G401.6 (cell line): ENCODE data around the gene CDK17.
"Not testable (repeated sequence)": the region's sequence is repeated elsewhere in the genome, so short reads cannot be mapped to it uniquely, and the experiment has no call there.

Source experiments
- FAIRE-seq: peaks from 2 replicates; lab custom pipeline; 2012; peaks lifted over from hg19 to GRCh38; lab: Jason Lieb, UNC

The CDK17 gene

DNA sequence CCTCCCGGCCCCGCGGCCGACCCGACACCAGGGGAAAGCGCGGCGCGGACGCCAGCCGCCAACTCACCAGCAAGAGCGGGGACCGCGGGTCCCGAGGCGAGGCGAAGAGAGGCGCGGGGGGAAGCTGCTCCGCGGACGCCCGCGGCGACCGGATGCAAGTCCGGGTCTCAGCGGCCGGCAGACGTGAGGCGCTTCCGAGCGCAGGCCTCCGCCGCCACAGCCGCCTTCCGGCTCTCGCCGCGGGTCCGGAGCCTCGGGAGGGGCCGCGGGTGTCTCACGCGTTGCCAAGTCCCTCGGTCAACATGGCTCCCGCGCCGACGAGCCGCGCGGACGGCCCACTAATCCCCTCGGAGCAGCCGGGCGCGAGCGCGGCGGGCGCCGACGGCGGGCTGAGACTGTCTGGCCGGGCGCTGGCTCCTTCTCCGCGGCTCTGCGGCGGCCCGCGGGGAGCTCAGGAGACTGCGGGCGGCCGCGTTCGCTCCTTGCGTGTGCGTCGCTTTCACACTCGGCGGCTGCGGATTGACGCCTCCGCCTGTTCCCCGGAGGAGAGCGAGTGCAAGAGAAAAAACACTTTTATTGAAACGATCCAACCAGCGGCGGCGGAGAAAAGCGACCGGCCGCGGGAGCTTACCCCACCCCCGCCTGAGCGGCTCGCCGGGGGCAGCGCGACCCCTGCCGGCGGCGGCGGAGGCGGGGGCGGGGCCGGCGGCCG is at the start of gene CDK17:
CDK17 (minus strand) TSS at position 521 of the 712 bp plus-strand sequence. CDS start 65,603 bp downstream, outside the sequence.
- FAIRE-seq = no peak

DNA sequence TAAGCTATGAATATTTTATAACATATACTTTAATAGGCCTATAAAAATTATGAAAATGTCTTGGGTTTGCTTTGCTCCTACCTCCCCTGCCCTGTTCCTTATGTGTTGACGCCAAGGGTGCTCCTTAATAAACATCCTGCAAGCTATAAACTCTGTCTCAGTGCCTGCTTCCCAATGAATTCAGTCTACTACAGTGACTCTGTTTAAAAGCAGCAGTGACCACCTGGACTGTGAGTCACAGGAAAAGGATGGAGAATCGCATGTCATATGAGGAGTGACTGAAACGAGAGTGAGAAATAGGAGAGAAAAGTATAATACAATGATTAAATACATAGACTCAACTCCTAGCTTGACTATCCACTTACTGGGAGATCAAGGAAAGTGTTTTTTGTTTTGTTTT is 48.1 kb upstream of the CDK17 start:
- no peak for FAIRE-seq

DNA sequence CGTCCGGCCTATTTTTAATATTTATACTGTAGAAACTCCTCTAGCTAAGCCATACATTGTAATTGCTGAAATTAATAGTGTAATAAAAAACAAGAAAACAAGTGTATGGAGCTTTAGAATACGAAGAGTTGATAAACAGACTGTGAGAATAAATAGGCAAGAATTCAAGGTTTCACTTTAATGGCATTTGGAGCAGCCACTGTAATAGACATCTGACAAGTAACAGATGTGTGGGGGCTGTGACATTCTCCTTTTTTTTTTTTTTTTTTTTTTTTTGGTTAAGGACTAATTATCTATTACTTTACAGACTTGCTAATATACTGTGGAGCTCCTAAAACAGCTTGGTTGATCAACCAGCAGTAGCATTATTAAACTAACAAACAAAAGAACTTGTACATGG is 47.0 kb upstream of the CDK17 start:
- no peak for FAIRE-seq

DNA sequence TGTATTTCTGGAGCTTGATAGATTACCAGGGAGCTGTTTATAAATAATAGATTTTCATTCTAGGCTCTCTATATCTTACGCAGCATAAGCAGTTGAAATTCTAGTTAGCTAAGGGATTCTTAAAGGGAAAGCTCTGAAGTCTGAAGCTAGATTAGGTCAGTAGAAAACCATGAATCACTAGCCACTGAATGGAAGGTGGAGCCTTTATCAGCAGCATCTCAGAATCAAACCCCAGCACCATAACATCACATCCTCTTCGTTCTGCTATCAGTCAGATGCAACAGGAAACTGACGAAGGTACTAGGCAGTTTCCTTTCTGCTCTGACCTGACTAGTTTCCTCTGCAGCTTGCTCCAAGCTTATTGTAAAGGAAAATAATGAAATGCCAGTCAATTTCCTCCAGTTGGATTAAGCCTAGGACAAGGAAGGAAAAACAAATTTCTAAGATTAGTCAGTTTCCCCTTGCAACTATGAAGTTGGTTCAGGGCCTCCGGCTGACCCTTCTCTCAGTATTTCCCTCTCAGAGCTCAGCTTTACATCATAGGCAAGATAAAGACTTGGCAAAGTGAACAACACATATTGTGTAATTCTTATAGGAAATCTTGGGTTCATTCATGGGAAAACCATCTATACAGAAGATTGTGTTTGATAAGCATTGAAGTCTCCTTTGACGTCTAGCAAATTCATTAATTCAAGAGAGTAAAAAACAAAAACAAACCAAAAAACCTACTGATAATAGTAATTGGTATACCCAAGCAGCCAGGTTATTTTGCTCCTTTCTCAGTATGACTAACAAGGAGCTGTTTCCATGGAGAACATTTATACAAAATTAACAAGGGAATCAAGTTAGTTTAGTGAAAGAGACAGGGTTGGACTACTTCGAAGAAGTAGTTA is 45.7 kb upstream of the CDK17 start:
- no peak for FAIRE-seq

DNA sequence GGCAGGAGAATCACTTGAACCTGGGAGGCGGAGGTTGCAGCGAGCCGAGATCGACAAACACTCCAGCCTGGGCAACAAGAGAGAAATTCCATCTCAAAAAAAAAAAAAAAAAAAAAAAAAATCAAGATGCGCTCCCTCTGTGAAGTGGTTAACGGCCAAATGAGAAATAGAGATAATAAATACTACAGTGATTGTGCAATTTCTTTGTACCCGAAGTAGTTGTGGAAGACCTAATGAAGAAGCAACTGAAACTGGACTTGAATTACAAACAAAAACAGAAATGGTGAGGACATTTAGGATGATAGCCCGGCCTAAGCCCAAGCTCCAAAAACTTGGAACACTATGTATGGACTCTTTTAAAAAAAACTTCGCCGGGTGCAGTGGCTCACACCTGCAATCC is 44.2 kb upstream of the CDK17 start:
- no peak for FAIRE-seq

DNA sequence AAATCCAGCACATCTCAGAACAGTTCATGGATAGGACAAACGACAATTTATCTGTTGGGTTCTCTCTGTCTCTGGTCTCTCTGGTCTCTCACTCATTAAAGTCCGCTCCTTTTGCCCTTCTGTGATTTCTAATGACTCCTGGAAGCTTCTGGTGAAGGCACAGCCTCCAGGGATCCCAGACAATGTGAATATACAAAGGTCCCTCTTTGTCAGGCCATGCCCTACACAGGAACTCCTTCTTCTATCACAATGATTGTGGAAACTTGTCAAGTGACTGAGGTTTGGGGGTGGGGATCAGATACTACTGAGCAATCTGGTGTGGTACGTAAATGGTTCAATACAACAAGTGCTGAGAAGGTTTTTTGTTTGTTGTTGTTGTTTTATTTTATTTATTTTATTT is 42.7 kb upstream of the CDK17 start:
- FAIRE-seq = no peak

DNA sequence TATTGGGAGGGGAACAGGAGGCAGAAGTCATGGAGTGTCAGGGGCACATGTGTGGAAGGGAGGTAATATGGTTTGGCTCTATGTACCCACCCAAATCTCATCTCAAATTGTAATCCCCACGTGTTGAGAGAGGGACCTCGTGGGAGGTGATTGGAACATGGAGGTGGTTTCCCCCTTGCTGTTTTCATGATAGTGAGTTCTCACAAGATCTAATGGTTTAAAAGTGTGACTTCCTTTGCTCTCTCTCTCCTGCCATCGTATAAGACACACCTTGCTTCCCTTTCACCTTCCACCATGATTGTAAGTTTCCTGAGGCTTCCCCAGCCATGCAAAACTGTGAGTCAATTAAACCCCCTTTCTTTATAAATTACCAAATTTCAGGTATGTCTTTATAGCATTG is 41.6 kb upstream of the CDK17 start:
- FAIRE-seq = no peak

DNA sequence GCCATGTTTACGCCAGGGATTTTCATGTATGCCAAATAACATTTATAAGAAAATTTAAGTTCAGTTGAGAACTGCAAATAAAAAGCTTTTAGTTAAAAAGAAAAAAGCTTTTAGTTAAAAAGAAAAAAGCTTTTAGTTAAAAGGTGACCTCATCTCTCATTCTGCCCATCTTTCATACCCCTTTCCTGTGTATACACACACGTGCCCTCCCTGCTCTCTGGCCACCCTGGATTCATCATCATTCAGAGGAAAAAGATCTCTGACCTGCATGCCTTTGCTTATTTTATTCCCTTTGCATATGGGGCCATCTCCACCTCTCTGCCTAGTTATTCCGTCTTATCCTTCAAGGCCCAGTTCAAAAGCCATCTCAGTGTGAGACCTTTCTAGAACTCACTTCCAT is 38.1 kb upstream of the CDK17 start:
- no peak for FAIRE-seq

DNA sequence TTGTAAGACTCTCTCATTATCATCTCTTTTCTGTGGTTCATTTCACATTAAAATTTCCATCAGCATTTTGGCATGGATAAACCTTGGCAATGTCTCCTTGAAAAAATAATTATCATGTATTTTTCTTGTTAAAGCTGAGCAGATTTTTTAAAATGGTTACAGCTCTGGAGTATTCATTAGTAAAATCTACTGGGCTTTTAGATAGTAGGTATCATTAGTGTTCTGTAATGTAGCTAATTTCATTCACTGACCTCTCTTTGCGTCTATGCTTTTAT is 36.9 kb upstream of the CDK17 start:
- no peak for FAIRE-seq

DNA sequence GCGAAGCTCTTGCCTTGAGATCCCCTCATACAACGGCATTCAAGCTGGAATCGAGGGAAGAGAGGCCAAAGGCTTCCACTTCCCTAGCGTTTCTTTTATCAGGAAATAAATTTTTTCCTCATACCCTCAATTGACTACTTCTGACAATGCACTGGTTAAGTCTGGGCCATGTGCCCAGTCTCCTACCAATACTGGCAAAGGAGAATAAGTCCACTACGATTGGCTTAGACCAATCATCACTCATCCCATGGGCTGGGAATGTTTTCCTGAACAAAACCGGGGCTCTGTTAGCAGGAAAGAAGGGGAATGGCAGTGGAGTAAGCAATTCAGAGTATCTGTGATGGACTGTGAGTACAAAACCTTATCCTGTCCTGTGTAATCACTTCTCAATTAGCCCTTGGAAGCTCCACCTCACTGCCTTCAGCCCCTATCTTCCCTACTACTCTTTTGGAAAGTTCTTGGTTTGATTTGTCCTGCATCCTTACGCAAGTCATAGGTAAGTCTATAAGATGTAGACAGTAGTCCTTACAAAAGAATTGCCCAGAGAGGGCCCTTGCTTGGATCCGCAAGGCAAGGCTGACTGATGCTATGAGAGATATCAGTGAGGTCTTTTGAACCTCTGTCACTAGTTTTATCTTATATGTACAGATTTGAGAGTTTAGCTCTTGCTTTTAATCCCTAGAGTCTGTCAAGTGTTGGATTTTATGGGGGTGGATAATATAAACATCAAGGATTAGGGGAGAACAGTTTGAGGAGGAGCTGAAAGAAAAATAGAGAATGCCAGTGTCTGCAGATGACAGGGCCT is 36.3 kb upstream of the CDK17 start:
- FAIRE-seq = no peak

DNA sequence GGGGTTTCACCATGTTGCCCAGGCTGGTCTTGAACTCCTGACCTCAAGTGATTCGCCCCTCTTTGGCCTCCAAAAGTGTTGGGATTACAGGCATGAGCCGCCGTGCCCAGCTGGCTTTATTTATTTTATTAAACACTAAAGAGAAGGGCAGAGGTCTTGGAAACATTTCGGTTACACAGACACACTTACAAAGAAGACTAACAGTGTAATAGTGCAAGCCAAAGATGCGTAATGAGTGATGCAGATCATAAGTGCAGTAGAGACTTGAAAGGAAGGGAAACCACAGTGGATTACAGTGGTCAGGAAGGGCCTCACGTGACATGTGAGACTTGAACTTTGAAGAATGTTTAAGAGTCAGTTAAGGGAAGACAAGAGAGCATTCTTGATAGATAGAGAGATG is 33.9 kb upstream of the CDK17 start:
- no peak for FAIRE-seq

DNA sequence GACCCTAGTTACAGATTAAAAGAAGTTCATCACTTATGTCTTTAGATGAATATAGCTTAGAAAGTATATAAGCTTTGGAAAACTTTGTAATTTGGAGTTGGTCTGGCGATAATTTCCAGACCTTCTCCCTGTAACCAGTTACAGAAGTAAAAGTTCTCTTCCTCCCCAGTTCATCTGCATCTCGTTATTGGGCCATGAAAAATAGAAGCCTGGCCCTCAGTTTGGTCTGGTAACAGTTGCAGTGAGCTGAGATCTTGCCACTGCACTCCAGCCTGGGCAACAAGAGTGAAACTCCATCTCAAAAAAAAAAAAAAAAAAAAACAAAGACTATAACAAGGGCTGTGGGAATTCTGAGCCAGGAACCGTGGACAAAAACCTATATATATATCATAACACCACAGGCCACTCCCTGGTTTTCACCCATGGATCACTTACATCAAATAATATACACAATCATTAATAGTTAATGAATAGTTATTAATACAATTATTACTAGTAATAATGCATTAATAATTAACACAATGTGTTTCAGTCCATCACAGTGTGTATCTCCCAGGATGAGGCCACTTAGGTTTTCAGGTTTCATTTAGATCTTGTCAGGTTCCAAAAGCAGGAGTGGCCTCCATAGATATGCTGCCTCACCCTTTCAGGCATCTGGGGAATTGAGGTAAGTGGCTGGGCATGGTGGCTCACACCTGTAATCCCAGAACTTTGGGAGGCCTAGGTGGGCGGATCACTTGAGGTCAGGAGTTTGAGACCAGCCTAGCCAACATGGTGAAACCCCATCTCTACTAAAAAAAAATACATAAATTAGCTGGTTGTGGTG is 32.5 kb upstream of the CDK17 start:
- FAIRE-seq = not testable (repeated sequence)

DNA sequence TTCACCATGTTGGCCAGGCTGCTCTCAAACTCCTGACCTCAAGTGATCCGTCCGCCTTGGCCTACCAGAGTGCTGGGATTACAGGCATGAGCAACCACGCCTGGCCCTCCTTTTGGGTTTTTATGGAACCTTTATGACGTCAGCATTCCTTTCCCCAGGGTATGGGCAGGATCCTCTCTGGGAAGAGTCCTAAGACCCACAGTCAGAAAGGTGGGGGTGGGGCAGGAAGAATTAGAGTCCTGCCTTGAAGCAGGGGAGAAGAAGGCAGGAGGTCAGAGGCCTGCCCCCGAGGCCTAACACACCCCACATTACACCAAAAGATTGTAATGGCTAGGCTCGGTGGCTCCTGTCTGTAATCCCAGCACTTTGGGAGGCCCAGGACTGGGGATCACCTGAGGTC is 30.8 kb upstream of the CDK17 start:
- FAIRE-seq = no peak

DNA sequence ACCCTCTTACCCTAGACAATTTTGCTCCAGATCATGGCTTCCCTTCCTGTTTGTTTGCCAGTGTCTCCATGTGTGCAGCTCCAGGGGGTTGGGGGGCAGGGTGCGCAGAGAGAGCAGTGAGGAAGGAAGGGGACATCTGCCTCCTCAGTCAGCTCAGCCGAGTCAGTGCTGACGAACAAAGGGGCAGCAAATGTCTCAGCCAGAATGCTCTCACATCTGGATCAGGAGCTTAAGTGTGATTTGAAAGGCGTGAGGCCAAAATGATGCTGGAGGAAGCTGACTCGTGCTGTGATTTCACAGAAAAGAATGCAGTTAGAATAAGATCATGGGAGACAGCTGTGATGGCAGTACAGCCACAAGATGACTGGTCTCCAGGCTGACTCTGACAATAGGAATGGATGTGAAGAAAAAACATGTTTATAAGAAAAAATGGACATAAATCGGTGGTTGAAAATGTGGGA is 27.1 kb upstream of the CDK17 start:
- no peak for FAIRE-seq

DNA sequence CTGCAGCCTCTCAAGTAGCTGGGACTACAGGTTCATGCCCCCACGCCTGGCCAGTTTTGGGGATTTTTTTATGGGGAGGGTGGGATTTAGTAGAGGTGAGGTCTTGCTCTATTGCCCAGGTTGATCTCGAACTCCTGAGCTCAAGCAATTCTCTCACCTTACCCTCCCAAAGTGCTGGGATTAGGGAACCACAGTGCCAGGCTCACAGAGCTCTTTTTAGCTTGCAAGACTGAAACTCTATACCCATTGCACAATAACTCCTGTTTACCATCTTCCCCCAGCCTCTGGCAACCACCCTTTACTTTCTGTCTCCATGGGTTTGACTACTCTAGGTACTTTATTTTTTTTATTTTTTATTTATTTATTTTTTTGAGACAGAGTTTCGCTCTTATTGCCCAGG is 25.7 kb upstream of the CDK17 start:
- no peak for FAIRE-seq

DNA sequence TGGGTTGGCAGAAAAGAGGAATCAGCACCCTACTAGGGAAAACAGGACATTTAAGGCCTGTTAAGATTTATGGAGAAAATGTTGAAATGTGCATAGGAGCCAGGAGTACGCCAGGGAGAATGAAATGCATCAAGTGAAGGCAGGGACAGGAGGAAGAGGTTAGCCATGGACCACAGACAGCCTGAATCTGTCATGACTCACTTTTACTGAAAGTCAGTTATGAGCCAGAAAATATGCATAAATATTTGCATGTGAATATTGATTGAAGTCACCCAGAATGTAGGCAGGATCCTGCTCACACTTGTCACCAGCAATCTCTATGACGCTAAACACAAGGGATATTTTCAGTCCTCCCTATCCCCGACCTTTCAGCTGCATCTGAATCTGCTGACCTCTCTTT is 25.1 kb upstream of the CDK17 start:
- no peak for FAIRE-seq

DNA sequence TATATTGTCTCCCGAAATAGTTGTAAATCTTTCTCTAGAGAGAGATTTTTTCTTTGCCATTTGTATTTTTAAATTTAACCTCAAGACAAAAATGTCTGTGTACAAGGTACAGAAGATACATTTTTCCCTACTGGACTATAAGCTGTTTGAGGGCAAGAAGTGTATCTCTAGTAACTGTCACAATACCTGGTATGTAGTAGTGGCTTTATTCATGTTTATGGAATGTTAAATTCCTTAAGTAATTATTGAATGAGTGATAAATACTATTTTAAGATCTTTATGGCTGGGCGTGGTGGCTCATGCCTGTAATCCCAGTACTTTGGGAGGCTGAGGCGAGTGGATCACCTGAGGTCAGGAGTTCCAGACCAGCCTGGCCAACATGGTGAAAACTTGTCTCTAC is 24.4 kb upstream of the CDK17 start:
- FAIRE-seq = no peak

DNA sequence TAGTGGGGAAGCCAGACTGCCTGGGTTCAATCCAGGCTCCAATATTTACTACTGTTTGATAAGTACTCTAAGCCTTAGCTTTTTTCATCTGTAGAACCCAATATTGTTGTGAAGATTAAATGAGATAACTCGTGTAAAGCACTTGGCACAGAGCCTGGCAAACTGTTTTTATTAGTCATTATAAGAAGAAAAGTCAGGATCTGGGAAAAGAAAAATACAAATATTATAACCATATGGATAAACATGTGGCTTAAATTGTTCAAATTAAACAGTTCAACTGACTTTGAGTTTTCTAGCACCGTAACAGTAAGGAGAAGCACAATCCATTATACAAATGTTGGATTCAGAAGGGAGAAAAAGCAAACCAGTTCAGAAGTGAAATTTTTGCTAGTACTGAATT is 22.0 kb upstream of the CDK17 start:
- FAIRE-seq = no peak

DNA sequence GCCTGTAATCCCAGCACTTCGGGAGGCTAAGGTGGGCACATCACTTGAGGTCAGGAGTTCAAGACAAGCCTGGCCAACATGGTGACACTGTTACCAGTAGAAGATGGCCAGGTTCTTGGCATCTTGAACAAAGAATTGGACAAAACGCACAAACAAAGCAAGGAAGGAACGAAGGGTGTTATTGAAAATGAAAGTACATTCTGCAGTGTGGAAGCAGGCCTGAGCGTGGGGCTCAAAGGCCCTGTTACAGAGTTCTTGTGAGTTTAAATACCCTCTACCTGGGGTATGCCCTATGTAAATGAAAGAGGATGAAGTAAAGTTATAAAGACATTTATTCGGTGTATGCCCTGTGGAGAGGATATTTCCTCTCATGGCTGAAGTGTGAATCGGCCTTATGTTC is 20.8 kb upstream of the CDK17 start:
- FAIRE-seq = no peak

DNA sequence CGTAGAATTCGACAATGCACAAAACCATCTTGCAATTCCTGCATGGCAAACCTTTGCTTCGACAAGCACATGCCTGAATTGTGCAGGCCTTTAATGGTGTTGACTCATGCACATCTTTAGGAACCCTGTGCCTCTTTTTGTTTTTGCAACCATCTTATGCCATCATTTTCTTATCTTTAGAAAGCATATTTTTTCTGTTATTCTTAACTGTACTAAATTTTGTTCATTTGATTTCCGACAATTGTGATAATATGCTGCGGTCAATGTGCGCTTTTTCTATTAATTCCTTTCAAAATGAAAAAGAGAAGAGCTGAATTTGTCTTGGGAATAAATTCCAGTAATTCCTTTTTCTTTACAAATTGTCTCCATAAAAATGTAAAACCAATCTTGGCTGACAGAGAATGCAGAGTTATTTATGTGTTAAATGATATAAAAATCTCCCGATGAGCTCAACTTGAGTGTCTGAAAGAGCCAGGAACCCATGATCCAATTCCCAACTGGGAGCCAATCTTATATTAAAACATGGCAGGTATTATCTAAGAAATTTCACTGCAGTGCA is 20.1 kb upstream of the CDK17 start:
- FAIRE-seq = no peak

DNA sequence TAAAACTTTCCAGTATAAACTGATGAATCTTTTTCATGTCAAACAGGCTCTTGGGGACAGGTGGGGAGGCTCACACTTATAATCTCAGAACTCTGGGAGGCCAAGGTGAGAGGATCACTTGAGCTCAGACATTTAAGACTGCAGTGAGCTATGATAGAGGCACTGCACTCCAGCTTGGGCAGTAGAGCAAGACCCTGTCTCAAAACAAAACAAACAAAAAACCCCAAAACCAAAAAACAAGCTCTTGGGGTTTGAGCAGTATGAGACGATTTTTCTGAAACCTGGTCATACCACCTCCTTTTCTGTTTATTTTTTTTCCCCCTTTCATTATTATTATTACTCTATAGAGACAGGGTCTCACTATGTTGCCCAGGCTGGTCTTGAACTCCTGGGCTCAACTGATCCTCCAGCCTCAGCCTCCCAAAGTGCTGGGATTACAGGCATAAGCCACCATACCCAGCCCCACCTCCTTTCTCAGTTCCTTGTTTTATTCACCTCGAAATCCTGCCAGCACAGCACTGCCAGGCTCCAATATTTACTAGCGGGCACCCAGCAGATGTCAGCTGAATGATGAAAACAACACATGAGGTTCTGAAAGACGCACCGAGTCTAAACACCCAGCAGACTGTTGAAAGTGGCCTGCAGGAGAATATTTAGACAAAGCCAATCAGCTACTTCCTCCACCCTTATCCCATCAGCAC is 19.5 kb upstream of the CDK17 start:
- FAIRE-seq = no peak
